NCI-H2081 treated with DMSO at 0.1 percent for 48 hours (cell line): Measurements from ENCODE around the gene ZFYVE19.

Source experiments
- DNase-seq: peaks from one replicate; lab custom pipeline; 2025; lab: John Stamatoyannopoulos, UW

The ZFYVE19 gene

GRCh38 chr15:40815042-40815698 lies 8.3 kb downstream of the ZFYVE19 start:
- no peak for DNase-seq

DNA sequence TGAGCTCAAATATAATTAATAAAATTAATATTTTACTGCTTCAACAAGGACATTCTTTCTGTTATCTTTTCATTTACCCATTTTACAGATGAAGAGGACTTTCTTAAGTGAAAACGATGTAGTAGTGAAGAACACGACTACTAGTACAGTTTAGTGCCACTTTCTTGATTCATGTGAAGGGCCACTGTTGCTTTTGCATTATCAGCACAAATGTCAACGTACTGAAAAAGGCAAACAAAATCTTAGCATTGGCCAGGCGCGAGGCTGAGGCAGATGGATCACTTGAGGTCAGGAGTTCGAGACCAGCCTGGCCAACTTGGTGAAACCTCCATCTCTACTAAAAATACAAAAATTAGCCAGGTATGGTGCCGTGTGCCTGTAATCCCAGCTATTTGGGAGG lies 12.2 kb downstream of the ZFYVE19 start:
- no peak for DNase-seq

DNA sequence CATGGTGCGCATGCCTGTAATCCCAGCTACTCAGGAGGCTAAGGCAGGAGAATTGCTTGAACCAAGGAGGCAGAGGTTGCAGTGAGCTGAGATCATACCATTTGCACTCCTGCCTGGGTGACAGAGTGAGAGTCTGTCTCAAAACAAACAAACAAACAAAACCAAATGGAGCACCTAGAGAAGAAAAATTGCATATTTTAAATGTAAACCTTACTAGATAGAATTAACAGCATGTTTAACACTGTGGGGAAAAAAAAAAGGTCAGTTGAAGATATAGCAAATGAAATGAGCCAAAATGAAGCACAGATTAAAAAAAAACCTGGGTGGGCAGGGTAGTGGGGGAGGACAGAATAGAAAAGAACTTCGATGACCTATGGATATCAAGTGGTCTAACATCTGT lies 14.3 kb downstream of the ZFYVE19 start:
- DNase-seq, result no peak

- no peak for DNase-seq
Measured at GRCh38 chr15:40823572-40824343, 16.9 kb downstream of the ZFYVE19 start.

DNA sequence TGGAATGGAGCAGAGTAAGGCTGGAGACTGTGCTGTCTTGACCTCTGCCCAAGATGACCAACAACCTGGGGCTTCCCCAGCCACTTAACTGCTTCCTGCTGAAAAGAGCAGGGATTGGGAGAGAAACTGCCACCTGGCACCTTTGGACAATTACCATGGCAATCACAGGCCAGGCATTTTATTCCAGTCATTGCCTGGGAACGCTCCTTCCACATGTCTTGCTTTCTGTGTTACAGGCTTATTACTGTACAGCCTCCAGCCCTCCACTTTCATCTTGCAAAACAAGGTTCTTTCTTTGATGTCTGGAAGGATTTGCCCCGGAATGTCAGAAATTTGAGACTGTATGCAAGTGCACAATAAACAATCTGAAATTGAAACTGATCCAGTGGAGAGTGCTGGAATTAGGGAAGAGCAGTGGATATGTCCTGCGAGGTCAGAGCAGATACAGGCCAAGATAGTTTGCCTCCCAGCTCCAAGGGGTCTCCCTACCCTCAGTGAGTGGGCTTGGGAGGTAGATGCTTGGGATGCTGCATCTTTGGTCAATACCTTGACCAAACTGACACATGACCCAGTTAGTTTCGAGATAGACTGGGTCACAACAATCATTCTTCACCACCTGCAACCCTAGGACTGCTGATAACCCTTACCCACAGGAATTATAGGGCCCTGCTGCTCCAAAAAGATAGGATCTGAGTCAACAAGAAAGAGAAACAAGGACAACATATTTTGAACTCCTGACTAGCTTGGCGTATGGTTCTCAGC lies 19.0 kb downstream of the ZFYVE19 start:
- no peak for DNase-seq

- no peak for DNase-seq
Measured at GRCh38 chr15:40826423-40827075, 19.7 kb downstream of the ZFYVE19 start.

DNA sequence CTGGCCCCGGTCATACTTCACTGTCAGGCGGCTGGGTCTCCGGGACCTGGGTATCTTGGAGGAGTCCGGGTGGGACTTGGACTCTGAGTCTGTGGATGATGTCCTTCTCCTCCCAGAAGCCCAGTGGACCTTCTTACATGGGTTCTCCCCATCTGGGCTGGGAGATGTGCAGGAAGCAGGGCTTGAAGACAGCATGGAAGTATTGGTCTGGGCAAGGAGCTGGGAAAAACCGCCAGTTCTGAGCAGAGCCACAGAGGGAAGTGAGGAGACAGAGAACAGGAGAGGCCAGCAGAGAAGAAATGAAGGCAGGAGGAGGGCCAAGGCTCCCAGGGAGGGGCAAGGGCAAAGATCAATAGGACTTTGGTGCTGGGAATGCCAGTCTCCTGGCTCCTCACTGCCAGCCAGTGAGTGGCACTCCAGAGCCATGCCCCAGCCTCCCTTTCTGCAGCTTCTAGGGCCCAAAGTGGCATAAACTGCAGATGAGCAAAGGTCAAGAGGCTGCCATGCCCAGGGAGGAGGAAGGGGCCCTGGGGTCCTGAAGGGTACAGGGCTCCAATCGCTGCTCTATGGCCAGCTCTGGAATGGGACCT lies 21.7 kb downstream of the ZFYVE19 start, which contains the start of gene PPP1R14D:
Gene PPP1R14D (minus strand): TSS at position 262 of the 590 bp plus-strand sequence. CDS start 67 bp downstream, at position 195.
- no peak for DNase-seq

DNA sequence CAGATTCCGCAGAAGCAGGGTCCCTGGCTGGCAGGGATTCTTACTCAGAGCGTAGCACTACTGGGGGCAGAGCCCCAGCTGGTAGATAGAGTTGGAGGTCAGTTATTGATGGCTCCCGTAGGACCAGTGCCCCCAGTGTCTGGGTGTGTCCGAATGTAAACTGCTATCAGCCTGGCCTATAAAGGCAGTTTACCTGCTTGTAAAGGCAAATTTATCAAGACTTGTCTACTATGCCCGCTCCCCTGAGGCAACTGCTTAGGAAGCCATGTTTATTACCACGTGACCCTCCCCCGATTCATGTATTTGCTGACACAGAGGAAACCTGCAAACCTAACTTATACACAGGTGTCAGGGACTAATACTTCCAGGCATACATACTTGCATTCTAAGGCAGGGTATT lies 22.2 kb downstream of the ZFYVE19 start:
- DNase-seq, result no peak

- DNase-seq, result peak; percentile 87
Measured at GRCh38 chr15:40830884-40831283, 24.0 kb downstream of the ZFYVE19 start.

GRCh38 chr15:40831861-40832260 lies 25.0 kb downstream of the ZFYVE19 start:
- no peak for DNase-seq

DNA sequence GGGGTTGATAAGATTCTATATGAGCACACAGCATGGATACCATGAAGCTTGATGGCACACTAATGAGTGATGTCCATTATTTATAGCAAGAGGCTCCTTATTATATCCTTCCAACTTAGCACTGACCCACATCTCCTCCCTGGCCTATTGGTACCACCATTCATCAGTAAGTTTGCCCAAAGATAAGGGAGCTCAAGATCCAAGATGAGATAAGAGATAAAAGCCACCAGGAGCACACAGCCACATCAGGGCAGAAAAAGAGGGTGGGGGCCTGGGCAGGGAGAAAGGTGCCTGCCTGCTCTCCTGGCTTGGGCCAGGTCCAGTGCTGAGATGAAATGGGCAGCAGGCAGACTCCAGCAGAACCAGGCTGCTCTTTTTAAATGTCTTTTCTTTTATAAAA lies 26.0 kb downstream of the ZFYVE19 start:
- DNase-seq, result no peak

GRCh38 chr15:40836020-40836419 lies 29.1 kb downstream of the ZFYVE19 start:
- DNase-seq, result no peak

DNA sequence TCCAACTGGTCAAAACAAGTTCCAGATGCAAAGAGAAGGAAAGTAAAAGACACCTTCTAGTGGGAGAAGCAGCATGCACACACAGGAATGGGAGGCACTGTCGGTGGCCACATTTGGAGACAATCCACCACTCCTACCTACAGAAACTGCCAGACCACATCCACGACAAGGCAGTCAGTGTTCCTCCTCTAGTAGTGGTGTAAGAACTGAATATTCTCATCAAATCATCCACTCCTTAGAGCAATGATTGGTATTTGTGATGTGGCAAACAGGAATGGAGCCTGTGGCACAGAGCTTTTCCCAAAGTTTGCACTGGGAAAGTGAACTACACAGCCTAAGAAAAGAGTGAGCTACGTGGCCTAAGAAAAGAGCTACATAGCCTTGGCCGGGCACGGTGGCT lies 31.9 kb downstream of the ZFYVE19 start:
- no peak for DNase-seq

DNA sequence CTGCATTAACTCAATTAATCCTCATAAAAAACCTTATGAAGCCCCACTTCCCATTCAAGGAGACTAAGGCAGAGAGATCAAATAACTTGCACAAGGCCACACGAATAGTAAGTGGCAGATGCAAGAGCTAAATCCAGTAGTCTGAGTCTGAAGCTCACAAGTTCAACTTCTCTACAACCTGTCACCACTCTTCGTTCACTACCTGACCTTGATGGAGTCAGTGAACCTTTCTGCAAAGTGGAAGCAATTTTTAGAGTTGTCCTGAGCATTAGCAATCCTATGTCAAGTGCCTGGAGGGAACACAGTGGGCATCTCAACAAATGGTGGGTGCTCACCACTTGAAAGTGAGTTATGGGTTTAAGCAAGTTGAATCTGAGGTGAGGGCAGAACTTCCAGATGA lies 34.9 kb downstream of the ZFYVE19 start:
- no peak for DNase-seq

- DNase-seq, result no peak
Measured at GRCh38 chr15:40843261-40843884, 36.5 kb downstream of the ZFYVE19 start.

- DNase-seq, result no peak
Measured at GRCh38 chr15:40843885-40844695, 37.2 kb downstream of the ZFYVE19 start, which contains the start of gene SPINT1. SPINT1 (plus strand) TSS chr15:40844048; CDS start chr15:40844555, 507 bp downstream.

GRCh38 chr15:40844696-40845030 lies 37.8 kb downstream of the ZFYVE19 start:
- DNase-seq, result no peak

DNA sequence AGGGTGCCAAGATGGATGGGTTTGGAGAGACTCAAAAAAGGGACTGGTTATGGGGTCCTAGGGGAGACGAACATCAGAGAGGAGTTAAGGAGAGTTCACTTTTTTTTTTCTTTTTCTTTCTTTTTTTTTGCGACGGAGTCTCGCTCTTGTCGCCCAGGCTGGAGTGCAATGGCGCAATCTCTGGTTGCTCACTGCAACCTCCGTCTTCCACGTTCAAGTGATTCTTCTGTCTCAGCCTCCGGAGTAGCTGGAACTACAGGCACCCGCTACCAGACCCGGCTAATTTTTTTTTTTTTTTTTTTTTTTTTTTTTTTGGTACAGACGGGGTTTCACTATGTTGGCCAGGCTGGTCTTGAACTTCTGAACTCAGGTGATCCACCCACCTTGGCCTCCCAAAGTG lies 38.1 kb downstream of the ZFYVE19 start:
- DNase-seq, result no peak

- DNase-seq, result no peak
Measured at GRCh38 chr15:40845511-40846284, 38.8 kb downstream of the ZFYVE19 start.

GRCh38 chr15:40846841-40847222 lies 39.9 kb downstream of the ZFYVE19 start:
- no peak for DNase-seq
